A549 (cell line): Measurements from ENCODE around the gene TGIF2. TPM values are rescaled to one million over a fixed set of nuclear protein-coding genes. Genes with fewer than 3 reads are reported as not detected.

Source experiments
- ATAC-seq, 2 experiments: fragments of 200-7000 bp in 1 of 2; fragments of >200 bp in 1 of 2; cut with Nextera tagmentation in 1 of 2; cut with Tn5 transposase in 1 of 2; 3 replicates each; pipeline versions ENCODE4 v1.8.0 to v1.9.1; 2018 to 2020; ENCODE audit warnings: mild to moderate bottlenecking in 1 of 2, moderate library complexity in 1 of 2
- CTCF ChIA-PET: fragments of 300-600 bp; sonication (Branson Sonifier 250); formaldehyde crosslinking; extraction: SDS; loops from one replicate; lab custom pipeline; 2021; ENCODE audit warnings: antibody characterized with exemption, inconsistent platforms; lab: Yijun Ruan, JAX
- POLR2A ChIA-PET: fragments of 350-600 bp; formaldehyde crosslinking; extraction: SDS; loops from one replicate; lab custom pipeline; 2021; ENCODE audit warnings: antibody characterized with exemption, inconsistent platforms; lab: Yijun Ruan, JAX
- DNase-seq, 2 experiments: peaks; one replicate each; pipeline versions ENCODE4 v3.0.0 to v3.0.0-alpha.2; 2011 to 2016; ENCODE audit warnings: low read depth in 1 of 2, low spot score in 1 of 2
- FAIRE-seq: peaks from 2 replicates; lab custom pipeline; 2011; peaks lifted over from hg19 to GRCh38; lab: Jason Lieb, UNC
- H3K27ac ChIP-seq, 2 experiments: fragments of >200 bp; sonication (Bioruptor Twin); formaldehyde crosslinking; 3 replicates each; pipeline ENCODE4 v1.5.1; 2016 to 2017
- H3K4me1 ChIP-seq: fragments of >200 bp; sonication (Bioruptor Twin); formaldehyde crosslinking; 3 replicates; pipeline ENCODE4 v1.6.1; 2016
- H3K4me2 ChIP-seq: fragments of >200 bp; sonication (Bioruptor Twin); formaldehyde crosslinking; 3 replicates; pipeline ENCODE4 v1.6.1; 2016
- H3K4me3 ChIP-seq: fragments of >200 bp; sonication (Bioruptor Twin); formaldehyde crosslinking; 3 replicates; pipeline ENCODE4 v1.5.1; 2016
- H3K9me3 ChIP-seq: fragments of >200 bp; sonication (Bioruptor Twin); formaldehyde crosslinking; 3 replicates; pipeline ENCODE4 v1.6.1; 2016
- CBX8 ChIP-seq: fragments of 200-600 bp; sonication (generic); IDR thresholded peaks from 2 replicates; pipeline ENCODE4 v1.6.1; 2016
- CHD2 ChIP-seq: fragments of 150-350 bp; IDR thresholded peaks from 2 replicates; pipeline ENCODE4 v1.6.1; 2014; ENCODE audit warnings: low read length; ENCODE audit not compliant: partially characterized antibody
- ELK1 ChIP-seq: fragments of 150-350 bp; IDR thresholded peaks from 2 replicates; pipeline ENCODE4 v1.6.1; 2014; ENCODE audit warnings: low read depth, mild to moderate bottlenecking, low read length
- EP300 ChIP-seq, 2 experiments: fragments of >200 bp; sonication (Bioruptor Twin); formaldehyde crosslinking; IDR thresholded peaks; 2 replicates in 1 of 2; 3 replicates in 1 of 2; pipeline ENCODE4 v1.6.1; 2016 to 2017
- FOXS1 ChIP-seq: fragments of 250-450 bp; sonication (Bioruptor Pico); IDR thresholded peaks from 2 replicates; pipeline ENCODE4 v1.5.0; 2020; ENCODE audit warnings: mild to moderate bottlenecking, moderate library complexity
- HDAC2 ChIP-seq: fragments of 200-600 bp; sonication (generic); IDR thresholded peaks from 2 replicates; pipeline ENCODE4 v1.6.1; 2016
- HES2 ChIP-seq: fragments of >200 bp; sonication (Bioruptor Twin); formaldehyde crosslinking; IDR thresholded peaks from 2 replicates; pipeline ENCODE4 v1.6.1; 2016
- KDM1A ChIP-seq: fragments of 200-600 bp; sonication (generic); IDR thresholded peaks from 2 replicates; pipeline ENCODE4 v1.6.1; 2016; ENCODE audit warnings: low read depth, mild to moderate bottlenecking
- MAFK ChIP-seq: fragments of 450-650 bp; IDR thresholded peaks from 2 replicates; pipeline ENCODE4 v1.6.1; 2014; ENCODE audit not compliant: partially characterized antibody
- MAX ChIP-seq: IDR thresholded peaks from 2 replicates; pipeline ENCODE4 v1.6.1; 2012
- MYC ChIP-seq: IDR thresholded peaks from 2 replicates; pipeline ENCODE4 v1.6.1; 2012; ENCODE audit warnings: mild to moderate bottlenecking, inconsistent platforms, low read length, improper control_type of control experiment, borderline replicate concordance
- NPAS2 ChIP-seq: fragments of 250-450 bp; sonication (Bioruptor Pico); IDR thresholded peaks from 2 replicates; pipeline ENCODE4 v1.8.0; 2022; ENCODE audit warnings: mild to moderate bottlenecking, moderate library complexity, borderline replicate concordance
- NR3C1 ChIP-seq: fragments of >200 bp; sonication (Bioruptor Twin); formaldehyde crosslinking; IDR thresholded peaks from 3 replicates; pipeline ENCODE4 v1.6.1; 2017
- PHF8 ChIP-seq: fragments of 200-600 bp; sonication (generic); IDR thresholded peaks from 2 replicates; pipeline ENCODE4 v1.6.1; 2016; ENCODE audit warnings: low read depth, mild to moderate bottlenecking, antibody characterized with exemption, moderate library complexity, borderline replicate concordance
- POLR2A ChIP-seq: IDR thresholded peaks from 2 replicates; pipeline ENCODE4 v1.6.1; 2012; ENCODE audit warnings: mild to moderate bottlenecking, low read length
- REST ChIP-seq: fragments of 200-600 bp; sonication (generic); IDR thresholded peaks from 2 replicates; pipeline ENCODE4 v1.6.1; 2016; ENCODE audit warnings: antibody characterized with exemption, mild to moderate bottlenecking, moderate library complexity
- RFX5 ChIP-seq: fragments of 450-650 bp; IDR thresholded peaks from 2 replicates; pipeline ENCODE4 v1.7.1; 2014; ENCODE audit warnings: antibody characterized with exemption, mild to moderate bottlenecking, moderate library complexity
- RNF2 ChIP-seq: fragments of 200-600 bp; sonication (generic); IDR thresholded peaks from 2 replicates; pipeline ENCODE4 v1.6.1; 2016; ENCODE audit warnings: low read depth, mild to moderate bottlenecking, antibody characterized with exemption, moderate library complexity, borderline replicate concordance
- USF2 ChIP-seq: fragments of 450-650 bp; IDR thresholded peaks from 2 replicates; pipeline ENCODE4 v1.6.1; 2014; ENCODE audit warnings: antibody characterized with exemption
- ZC3H11A ChIP-seq: fragments of 450-650 bp; IDR thresholded peaks from 2 replicates; pipeline ENCODE4 v1.6.1; 2014; ENCODE audit warnings: antibody characterized with exemption, mild to moderate bottlenecking
- ZNF302 ChIP-seq: fragments of 250-450 bp; sonication (Bioruptor Pico); IDR thresholded peaks from 2 replicates; pipeline ENCODE4 v1.9.0; 2021; ENCODE audit warnings: inconsistent platforms, mild to moderate bottlenecking, moderate library complexity
- WGBS: methylation state at CpG from one replicate; pipeline ENCODE4 v1.1.6; 2017; ENCODE audit errors: missing lambda C conversion rate; 5-methylcytosine and 5-hydroxymethylcytosine counted together
- polyA plus RNA-seq, 4 experiments: library from polyadenylated mRNA; depleted of rRNA in 3 of 4; stranded (reverse); fragments of >200 nt; fragmentation: RNase III in 1 of 4; extraction: RNeasy Plus Mini Kit Qiagen cat#74134 plus additional on column Dnase treatment in 1 of 4; gene quantifications; 2 replicates in 3 of 4; 3 replicates in 1 of 4; pipeline ENCODE4 v1.2.3, GENCODE V29; 2011 to 2017

Gene TGIF2
- polyA plus RNA-seq, 2 of the 4 experiments (the other 2 are of a cell fraction), result 4.1 to 5.1 TPM

GRCh38 chr20:36623444-36623843 lies 50.0 kb downstream of the TGIF2 start:
- Histone ChIP-seq H3K4me3 (no peak overlapping the region), H3K4me1 (no peaks in the 10 kb centered on the region), H3K9me3 (no peaks in the 10 kb centered on the region), H3K4me2 (no peak overlapping the region), H3K27ac (no peak overlapping the region; a peak in 1 of 6 replicates)
- TF ChIP-seq MYC (no peak), CBX8 (no peak), RFX5 (no peak), HES2 (no peak), PHF8 (no peak), KDM1A (no peak), FOXS1 (CRISPR knock-in tag) (no peak), CHD2 (no peak), HDAC2 (no peak), NPAS2 (CRISPR knock-in tag) (no peak), ELK1 (no peak), ZNF302 (CRISPR knock-in tag) (no peak), MAX (no peak), ZC3H11A (no peak)
- ChIA-PET CTCF (interaction anchor here (1.0 to 3.7 kb wide), 3 partner anchors 11 to 350 kb away, joined by 3 to 15 read pairs (median 3); no protein-coding TSS in a partner anchor), POLR2A (no interaction called here)
- ATAC-seq (no peak), DNase-seq (no peak), FAIRE-seq (no peak)
- 85% methylated on average over 2 of the region's 2 CpGs for WGBS

- POLR2A ChIA-PET, result no interaction called here
- ATAC-seq (peak; percentile 63 to 72; a peak in 4 of 6 replicates), DNase-seq (no peak), FAIRE-seq (no peak)
- CTCF ChIA-PET, result interaction anchor here (0.9 to 3.7 kb wide), 5 partner anchors 12 to 150 kb away, joined by 3 to 15 read pairs (median 3); partner anchors contain the start of gene RAB5IF
- Histone ChIP-seq H3K27ac (peak overlapping the region in 1 of 2 experiments; percentile 22; a peak in 1 of 6 replicates), H3K4me3 (no peak overlapping the region), H3K4me2 (0 out of 3 replicates have a peak overlapping the region, but pooled peaks have one; percentile 3), H3K9me3 (no peaks in the 10 kb centered on the region), H3K4me1 (no peaks in the 10 kb centered on the region)
- TF ChIP-seq MAFK, result no peak
- no peak for TF ChIP-seq POLR2A
- no peak for TF ChIP-seq RNF2
- no peak for TF ChIP-seq EP300 (IDR thresholded peaks at IDR 0.05)
- no peak for TF ChIP-seq NR3C1
- no peak for TF ChIP-seq USF2
- TF ChIP-seq REST, result no peak
- TF ChIP-seq MAX, result no peak
- TF ChIP-seq HES2, result no peak
- WGBS, result 65% methylated on average over 14 of the region's 14 CpGs
These were observed 50.9 kb downstream of the TGIF2 start for GRCh38 chr20:36624068-36624943.
